Peyer's patch (tissue), 4 donors: ENCODE measurements around the gene ESPN.

Experiments
- CTCF ChIP-seq, 6 experiments: fragments of 450-650 bp in 4 of 6; fragments of 200-600 bp in 2 of 6; sonication (generic) in 1 of 6; IDR thresholded peaks; one replicate each; pipeline ENCODE4 v1.5.1; 2017 to 2019; ENCODE audit warnings: antibody characterized with exemption in 6 of 6, mild to moderate bottlenecking in 3 of 6, moderate library complexity in 1 of 6
- POLR2A ChIP-seq, 2 donors: fragments of 450-650 bp; IDR thresholded peaks; one replicate each; pipeline ENCODE4 v1.5.1; 2017; ENCODE audit warnings: antibody characterized with exemption in 2 of 2, mild to moderate bottlenecking in 2 of 2, moderate library complexity in 2 of 2

- TF ChIP-seq CTCF (IDR thresholded peaks at IDR 0.05): no peak
- no peak for TF ChIP-seq POLR2A (IDR thresholded peaks at IDR 0.05)
Measured at GRCh38 chr1:6454856-6455751, 30.5 kb downstream of the ESPN start.
